ENCODE measurements around the gene MACROD2. TPM values are rescaled to one million over a fixed set of nuclear protein-coding genes. Genes with fewer than 3 reads are reported as not detected.

MACROD2 gene
- total RNA-seq, 2 donors from 2014 or later, result 0.95 to 4.2 TPM

DNA sequence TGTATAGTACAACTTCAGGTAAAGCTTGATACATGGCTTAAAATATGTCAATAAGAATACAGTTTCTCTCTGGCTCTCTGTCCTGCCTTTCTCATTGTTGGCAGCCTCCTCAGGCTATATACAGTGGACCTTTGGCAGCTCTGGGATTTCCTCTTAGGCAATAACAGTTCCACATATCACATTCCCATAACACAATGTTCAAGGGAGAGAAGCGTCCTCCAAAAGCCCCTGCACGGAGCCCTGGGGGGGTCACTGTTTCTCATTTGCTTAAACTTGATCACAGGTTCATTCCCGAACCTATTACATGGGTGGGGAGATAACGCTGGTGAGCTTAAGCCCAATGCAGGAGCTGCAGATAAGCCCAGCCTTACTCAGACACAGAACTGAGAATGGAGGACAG is 346.5 kb downstream of the MACROD2 start:
- Histone ChIP-seq H3K4me3 (no peak overlapping the region), H3K27ac (no peak overlapping the region), H3K36me3 (no peaks in the 10 kb centered on the region), H3K4me1 (ENCODE audit: control insufficient read depth in 1 of 2, low read depth in 2 of 2) (no peaks in the 10 kb centered on the region), H3K9me3 (no peaks in the 10 kb centered on the region), H3K27me3 (replicated peaks; ENCODE audit: insufficient read depth) (no peaks in the 10 kb centered on the region)
- TF ChIP-seq, protein P1, sequence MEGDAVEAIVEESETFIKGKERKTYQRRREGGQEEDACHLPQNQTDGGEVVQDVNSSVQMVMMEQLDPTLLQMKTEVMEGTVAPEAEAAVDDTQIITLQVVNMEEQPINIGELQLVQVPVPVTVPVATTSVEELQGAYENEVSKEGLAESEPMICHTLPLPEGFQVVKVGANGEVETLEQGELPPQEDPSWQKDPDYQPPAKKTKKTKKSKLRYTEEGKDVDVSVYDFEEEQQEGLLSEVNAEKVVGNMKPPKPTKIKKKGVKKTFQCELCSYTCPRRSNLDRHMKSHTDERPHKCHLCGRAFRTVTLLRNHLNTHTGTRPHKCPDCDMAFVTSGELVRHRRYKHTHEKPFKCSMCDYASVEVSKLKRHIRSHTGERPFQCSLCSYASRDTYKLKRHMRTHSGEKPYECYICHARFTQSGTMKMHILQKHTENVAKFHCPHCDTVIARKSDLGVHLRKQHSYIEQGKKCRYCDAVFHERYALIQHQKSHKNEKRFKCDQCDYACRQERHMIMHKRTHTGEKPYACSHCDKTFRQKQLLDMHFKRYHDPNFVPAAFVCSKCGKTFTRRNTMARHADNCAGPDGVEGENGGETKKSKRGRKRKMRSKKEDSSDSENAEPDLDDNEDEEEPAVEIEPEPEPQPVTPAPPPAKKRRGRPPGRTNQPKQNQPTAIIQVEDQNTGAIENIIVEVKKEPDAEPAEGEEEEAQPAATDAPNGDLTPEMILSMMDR (IDR thresholded peaks at IDR 0.05), result no peak
- ATAC-seq (ENCODE audit: insufficient number of reproducible peaks, low FRiP score, low read depth) (no peak), DNase-seq (ENCODE audit: low spot score) (no peak)

DNA sequence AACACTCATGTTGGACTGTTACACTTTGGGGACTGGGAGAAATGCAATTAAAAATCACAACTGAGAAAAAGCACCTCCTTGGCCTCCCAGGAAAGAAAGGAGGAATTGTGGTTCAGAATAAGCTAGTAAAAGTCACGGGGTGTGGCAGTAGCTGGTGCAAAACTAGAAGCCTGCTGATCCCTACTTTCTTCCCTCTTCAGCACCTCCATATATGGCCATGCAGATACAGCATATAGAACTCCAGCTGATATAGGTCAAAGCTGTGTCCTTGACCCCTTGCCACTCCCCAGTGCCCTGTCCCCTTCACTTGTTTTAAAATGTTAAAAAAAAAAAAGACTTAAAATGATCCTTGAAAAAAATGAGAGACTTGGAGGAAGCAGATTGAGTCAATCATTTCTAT is 347.6 kb downstream of the MACROD2 start:
- no peak overlapping the region for H3K4me3 ChIP-seq
- no peaks in the 10 kb centered on the region for H3K4me1 ChIP-seq (ENCODE audit: control insufficient read depth in 1 of 2, low read depth in 2 of 2)
- no peaks in the 10 kb centered on the region for H3K36me3 ChIP-seq
- H3K27me3 ChIP-seq (replicated peaks; ENCODE audit: insufficient read depth), result no peaks in the 10 kb centered on the region
- no peak overlapping the region for H3K27ac ChIP-seq
- TF ChIP-seq, protein P1 (IDR thresholded peaks at IDR 0.05), result no peak
- no peaks in the 10 kb centered on the region for H3K9me3 ChIP-seq
- no peak for ATAC-seq (ENCODE audit: insufficient number of reproducible peaks, low FRiP score, low read depth)
- DNase-seq (ENCODE audit: low spot score), result no peak

DNA sequence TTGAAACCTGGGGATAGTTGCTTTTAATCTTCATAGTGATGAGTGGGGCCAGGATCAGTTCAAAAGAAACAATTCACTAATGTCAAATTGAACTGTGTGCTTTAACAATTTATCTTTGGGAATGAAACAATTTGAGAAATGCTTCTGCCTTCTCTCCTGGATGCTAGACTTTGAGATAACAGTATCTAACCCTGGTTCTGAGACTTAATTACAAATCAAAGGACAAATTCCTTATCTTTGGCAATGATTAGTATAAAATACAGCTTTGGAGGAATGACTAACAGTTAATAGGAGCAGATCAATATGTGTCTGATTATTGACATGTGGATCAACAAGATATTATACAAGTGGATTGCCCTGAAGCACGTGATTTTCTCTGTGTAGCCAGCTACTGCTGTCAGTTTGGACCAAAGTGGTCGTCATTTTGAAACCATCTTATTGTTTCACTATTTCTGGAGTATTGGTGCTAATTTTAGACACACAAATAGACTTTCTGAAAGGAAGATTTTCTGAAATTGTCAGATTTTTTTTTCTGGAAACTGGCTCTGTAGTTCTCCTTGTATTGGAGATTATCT is 348.3 kb downstream of the MACROD2 start:
- TF ChIP-seq, protein P1 (IDR thresholded peaks at IDR 0.05), result no peak
- ATAC-seq (ENCODE audit: insufficient number of reproducible peaks, low FRiP score, low read depth), result no peak
- no peak overlapping the region for H3K27ac ChIP-seq
- no peak overlapping the region for H3K4me3 ChIP-seq
- H3K9me3 ChIP-seq, result no peaks in the 10 kb centered on the region
- no peaks in the 10 kb centered on the region for H3K36me3 ChIP-seq
- no peak for DNase-seq (ENCODE audit: low spot score)
- H3K4me1 ChIP-seq (ENCODE audit: control insufficient read depth in 1 of 2, low read depth in 2 of 2), result no peaks in the 10 kb centered on the region
- H3K27me3 ChIP-seq (replicated peaks; ENCODE audit: insufficient read depth), result no peaks in the 10 kb centered on the region

DNA sequence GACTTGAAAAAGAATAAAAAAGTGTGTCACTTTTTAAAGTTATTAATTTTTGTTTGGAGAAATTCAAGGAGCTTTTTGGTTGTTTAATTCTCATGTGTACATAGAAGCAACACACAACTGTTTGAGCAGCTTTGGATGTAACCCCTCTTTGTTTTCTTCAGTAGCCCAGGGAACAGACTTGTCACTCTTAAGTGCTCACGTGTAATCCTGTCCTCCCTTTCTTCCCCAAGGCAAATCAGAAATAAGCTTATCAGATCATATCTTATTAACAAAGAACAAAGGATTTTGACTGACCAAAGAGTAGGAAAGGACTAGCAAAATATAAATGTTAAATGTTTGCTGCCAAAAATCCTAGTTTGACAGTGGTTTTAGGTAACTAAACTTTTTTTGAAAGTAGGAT is 349.4 kb downstream of the MACROD2 start:
- no peaks in the 10 kb centered on the region for H3K4me1 ChIP-seq (ENCODE audit: control insufficient read depth in 1 of 2, low read depth in 2 of 2)
- no peaks in the 10 kb centered on the region for H3K36me3 ChIP-seq
- TF ChIP-seq, protein P1 (IDR thresholded peaks at IDR 0.05), result no peak
- H3K27me3 ChIP-seq (replicated peaks; ENCODE audit: insufficient read depth), result no peaks in the 10 kb centered on the region
- no peak overlapping the region for H3K27ac ChIP-seq
- H3K4me3 ChIP-seq, result no peak overlapping the region
- DNase-seq (ENCODE audit: low spot score) (no peak), ATAC-seq (ENCODE audit: insufficient number of reproducible peaks, low FRiP score, low read depth) (no peak)
- H3K9me3 ChIP-seq, result no peaks in the 10 kb centered on the region

DNA sequence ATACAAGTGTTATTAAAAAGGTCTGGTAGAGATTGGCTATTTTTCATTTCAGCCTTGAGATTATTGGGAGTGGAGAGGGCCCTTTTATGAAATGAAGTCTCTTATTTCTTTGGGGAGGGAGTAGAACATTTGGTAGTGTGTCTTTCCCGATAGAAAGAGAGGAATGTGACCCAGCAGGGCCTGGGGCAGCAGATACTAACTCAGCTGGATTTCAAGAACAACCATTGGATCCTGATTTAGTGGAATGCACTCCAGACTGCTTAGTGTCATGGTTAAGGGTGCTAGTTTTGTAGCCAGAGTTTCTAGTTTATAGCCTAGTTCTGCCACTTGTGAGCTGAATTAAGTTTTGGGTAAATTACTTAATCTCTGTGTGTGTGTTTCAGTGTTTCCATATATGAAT is 360.5 kb downstream of the MACROD2 start:
- H3K4me1 ChIP-seq (ENCODE audit: control insufficient read depth in 1 of 2, low read depth in 2 of 2), result no peaks in the 10 kb centered on the region
- H3K4me3 ChIP-seq, result no peak overlapping the region
- ATAC-seq (ENCODE audit: insufficient number of reproducible peaks, low FRiP score, low read depth), result no peak
- H3K36me3 ChIP-seq, result no peaks in the 10 kb centered on the region
- H3K9me3 ChIP-seq, result no peaks in the 10 kb centered on the region
- no peak for DNase-seq (ENCODE audit: low spot score)
- no peaks in the 10 kb centered on the region for H3K27me3 ChIP-seq (replicated peaks; ENCODE audit: insufficient read depth)
- no peak overlapping the region for H3K27ac ChIP-seq
- TF ChIP-seq, protein P1 (IDR thresholded peaks at IDR 0.05), result no peak
